NCI-H1930 (cell line): Measurements from ENCODE around the gene SLC25A33.
"Not testable (repeated sequence)": the region's sequence is repeated elsewhere in the genome, so short reads cannot be mapped to it uniquely, and the experiment has no call there.

ENCODE experiments used
- DNase-seq, 2 experiments: peaks; one replicate each; lab custom pipeline; 2025; lab: John Stamatoyannopoulos, UW

Gene SLC25A33

GRCh38 chr1:9539829-9540550 is 725 bp downstream of the SLC25A33 start:
- DNase-seq, result no peak

GRCh38 chr1:9542430-9542829 is 3.2 kb downstream of the SLC25A33 start:
- DNase-seq, result no peak

- DNase-seq, result no peak
Measured at GRCh38 chr1:9544926-9545325, 5.7 kb downstream of the SLC25A33 start.

- no peak for DNase-seq
Measured at GRCh38 chr1:9549955-9550546, 10.8 kb downstream of the SLC25A33 start.

GRCh38 chr1:9551984-9552383 is 12.7 kb downstream of the SLC25A33 start:
- DNase-seq, result no peak

- DNase-seq, result no peak
Measured at GRCh38 chr1:9553736-9554144, 14.5 kb downstream of the SLC25A33 start.

GRCh38 chr1:9555942-9556341 is 16.7 kb downstream of the SLC25A33 start:
- DNase-seq, result no peak

- DNase-seq, result no peak
Measured at GRCh38 chr1:9557624-9558023, 18.4 kb downstream of the SLC25A33 start.

GRCh38 chr1:9558271-9558945 is 19.1 kb downstream of the SLC25A33 start:
- DNase-seq, result no peak

GRCh38 chr1:9558946-9559545 is 19.8 kb downstream of the SLC25A33 start:
- no peak for DNase-seq

- DNase-seq, result no peak
Measured at GRCh38 chr1:9559673-9560072, 20.4 kb downstream of the SLC25A33 start.

- DNase-seq, result not testable (repeated sequence)
Measured at GRCh38 chr1:9560090-9560489, 20.8 kb downstream of the SLC25A33 start.

- no peak for DNase-seq
Measured at GRCh38 chr1:9561429-9561828, 22.2 kb downstream of the SLC25A33 start.

- no peak for DNase-seq
Measured at GRCh38 chr1:9569267-9569666, 30.0 kb downstream of the SLC25A33 start.

- DNase-seq, result not testable (repeated sequence)
Measured at GRCh38 chr1:9570886-9571529, 31.7 kb downstream of the SLC25A33 start.

GRCh38 chr1:9573723-9574122 is 34.5 kb downstream of the SLC25A33 start:
- no peak for DNase-seq

- no peak for DNase-seq
Measured at GRCh38 chr1:9575486-9575885, 36.2 kb downstream of the SLC25A33 start.

- no peak for DNase-seq
Measured at GRCh38 chr1:9576903-9577302, 37.6 kb downstream of the SLC25A33 start.

GRCh38 chr1:9577423-9577822 is 38.2 kb downstream of the SLC25A33 start:
- DNase-seq, result no peak

- DNase-seq, result no peak
Measured at GRCh38 chr1:9580942-9581341, 41.7 kb downstream of the SLC25A33 start.

- no peak for DNase-seq
Measured at GRCh38 chr1:9586147-9586766, 47.0 kb downstream of the SLC25A33 start.
